A549 (cell line): ENCODE measurements around the gene BANK1. TPM values are rescaled to one million over a fixed set of nuclear protein-coding genes. Genes with fewer than 3 reads are reported as not detected.

Source experiments
- ATAC-seq, 2 experiments: fragments of 200-7000 bp in 1 of 2; fragments of >200 bp in 1 of 2; cut with Nextera tagmentation in 1 of 2; cut with Tn5 transposase in 1 of 2; 3 replicates each; pipeline versions ENCODE4 v1.8.0 to v1.9.1; 2018 to 2020; ENCODE audit warnings: mild to moderate bottlenecking in 1 of 2, moderate library complexity in 1 of 2
- CTCF ChIA-PET: fragments of 300-600 bp; sonication (Branson Sonifier 250); formaldehyde crosslinking; extraction: SDS; loops from one replicate; lab custom pipeline; 2021; ENCODE audit warnings: antibody characterized with exemption, inconsistent platforms; lab: Yijun Ruan, JAX
- POLR2A ChIA-PET: fragments of 350-600 bp; formaldehyde crosslinking; extraction: SDS; loops from one replicate; lab custom pipeline; 2021; ENCODE audit warnings: antibody characterized with exemption, inconsistent platforms; lab: Yijun Ruan, JAX
- DNase-seq, 2 experiments: peaks; one replicate each; pipeline versions ENCODE4 v3.0.0 to v3.0.0-alpha.2; 2011 to 2016; ENCODE audit warnings: low read depth in 1 of 2, low spot score in 1 of 2
- FAIRE-seq: peaks from 2 replicates; lab custom pipeline; 2011; peaks lifted over from hg19 to GRCh38; lab: Jason Lieb, UNC
- H3K27ac ChIP-seq, 2 experiments: fragments of >200 bp; sonication (Bioruptor Twin); formaldehyde crosslinking; 3 replicates each; pipeline ENCODE4 v1.5.1; 2016 to 2017
- H3K4me1 ChIP-seq: fragments of >200 bp; sonication (Bioruptor Twin); formaldehyde crosslinking; 3 replicates; pipeline ENCODE4 v1.6.1; 2016
- H3K4me2 ChIP-seq: fragments of >200 bp; sonication (Bioruptor Twin); formaldehyde crosslinking; 3 replicates; pipeline ENCODE4 v1.6.1; 2016
- H3K4me3 ChIP-seq: fragments of >200 bp; sonication (Bioruptor Twin); formaldehyde crosslinking; 3 replicates; pipeline ENCODE4 v1.5.1; 2016
- H3K9me3 ChIP-seq: fragments of >200 bp; sonication (Bioruptor Twin); formaldehyde crosslinking; 3 replicates; pipeline ENCODE4 v1.6.1; 2016
- BCL3 ChIP-seq: fragments of >200 bp; sonication (Bioruptor Twin); formaldehyde crosslinking; IDR thresholded peaks from 3 replicates; pipeline ENCODE4 v1.6.1; 2016
- BHLHE40 ChIP-seq: IDR thresholded peaks from 2 replicates; pipeline ENCODE4 v1.6.1; 2012; ENCODE audit warnings: low read depth, low read length, inconsistent platforms
- CBX8 ChIP-seq: fragments of 200-600 bp; sonication (generic); IDR thresholded peaks from 2 replicates; pipeline ENCODE4 v1.6.1; 2016
- CEBPB ChIP-seq, 2 experiments: fragments of >200 bp in 1 of 2; sonication (Bioruptor Twin) in 1 of 2; formaldehyde crosslinking in 1 of 2; IDR thresholded peaks; 2 replicates each; pipeline ENCODE4 v1.6.1; 2012 to 2016
- CHD2 ChIP-seq: fragments of 150-350 bp; IDR thresholded peaks from 2 replicates; pipeline ENCODE4 v1.6.1; 2014; ENCODE audit warnings: low read length; ENCODE audit not compliant: partially characterized antibody
- CHD4 ChIP-seq: fragments of 200-600 bp; sonication (generic); IDR thresholded peaks from 2 replicates; pipeline ENCODE4 v1.6.1; 2016; ENCODE audit warnings: antibody characterized with exemption, mild to moderate bottlenecking, borderline replicate concordance
- CTCF ChIP-seq: fragments of >200 bp; sonication (Bioruptor Twin); formaldehyde crosslinking; IDR thresholded peaks from 3 replicates; pipeline ENCODE4 v1.5.1; 2016
- E2F6 ChIP-seq: IDR thresholded peaks from 2 replicates; pipeline ENCODE4 v1.6.1; 2012; ENCODE audit warnings: low read depth, borderline replicate concordance
- EHF ChIP-seq: fragments of 250-450 bp; sonication (Bioruptor Pico); IDR thresholded peaks from 2 replicates; pipeline ENCODE4 v1.5.0; 2020; ENCODE audit warnings: mild to moderate bottlenecking
- FOSL2 ChIP-seq, 2 experiments: fragments of 450-650 bp in 1 of 2; fragments of >200 bp in 1 of 2; sonication (Bioruptor Twin) in 1 of 2; formaldehyde crosslinking; IDR thresholded peaks; 2 replicates each; pipeline versions ENCODE4 v1.5.0 to v1.6.1; 2016 to 2020; ENCODE audit warnings: mild to moderate bottlenecking in 1 of 2, moderate library complexity in 1 of 2
- HES2 ChIP-seq: fragments of >200 bp; sonication (Bioruptor Twin); formaldehyde crosslinking; IDR thresholded peaks from 2 replicates; pipeline ENCODE4 v1.6.1; 2016
- HEYL ChIP-seq: fragments of 250-450 bp; sonication (Bioruptor Pico); IDR thresholded peaks from 2 replicates; pipeline ENCODE4 v1.8.0; 2021; ENCODE audit warnings: mild to moderate bottlenecking, moderate library complexity
- HOXB13 ChIP-seq: fragments of 250-450 bp; sonication (Bioruptor Pico); IDR thresholded peaks from 2 replicates; pipeline ENCODE4 v1.5.0; 2020; ENCODE audit warnings: low read depth, mild to moderate bottlenecking, moderate library complexity
- HOXB5 ChIP-seq: fragments of 250-450 bp; sonication (Bioruptor Pico); IDR thresholded peaks from 2 replicates; pipeline ENCODE4 v1.5.0; 2020; ENCODE audit warnings: mild to moderate bottlenecking, moderate library complexity
- JUN ChIP-seq, 2 experiments: fragments of >200 bp; sonication (Bioruptor Twin); formaldehyde crosslinking; IDR thresholded peaks; 2 replicates in 1 of 2; 3 replicates in 1 of 2; pipeline ENCODE4 v1.6.1; 2016 to 2017
- KDM5A ChIP-seq: fragments of 200-600 bp; sonication (generic); IDR thresholded peaks from 2 replicates; pipeline ENCODE4 v1.6.1; 2016; ENCODE audit warnings: antibody characterized with exemption, mild to moderate bottlenecking
- MAX ChIP-seq: IDR thresholded peaks from 2 replicates; pipeline ENCODE4 v1.6.1; 2012
- MAZ ChIP-seq: fragments of 150-350 bp; IDR thresholded peaks from 2 replicates; pipeline ENCODE4 v1.6.1; 2014; ENCODE audit warnings: antibody characterized with exemption, low read depth, low read length, borderline replicate concordance
- PBX3 ChIP-seq: IDR thresholded peaks from 2 replicates; pipeline ENCODE4 v1.6.1; 2012
- PHF8 ChIP-seq: fragments of 200-600 bp; sonication (generic); IDR thresholded peaks from 2 replicates; pipeline ENCODE4 v1.6.1; 2016; ENCODE audit warnings: low read depth, mild to moderate bottlenecking, antibody characterized with exemption, moderate library complexity, borderline replicate concordance
- POLR2A ChIP-seq: IDR thresholded peaks from 2 replicates; pipeline ENCODE4 v1.6.1; 2012; ENCODE audit warnings: mild to moderate bottlenecking, low read length
- POLR2AphosphoS2 ChIP-seq: conservative IDR thresholded peaks from 2 replicates; pipeline ENCODE4 v1.6.1; 2012; ENCODE audit warnings: low read length, improper control_type of control experiment, inconsistent platforms
- RAD21 ChIP-seq, 2 experiments: fragments of >200 bp in 1 of 2; sonication (Bioruptor Twin) in 1 of 2; formaldehyde crosslinking in 1 of 2; IDR thresholded peaks in 1 of 2; conservative IDR thresholded peaks in 1 of 2; 2 replicates in 1 of 2; 3 replicates in 1 of 2; pipeline ENCODE4 v1.6.1; 2012 to 2018; ENCODE audit warnings: inconsistent platforms in 1 of 2
- RARB ChIP-seq: fragments of 250-450 bp; sonication (Bioruptor Pico); IDR thresholded peaks from 2 replicates; pipeline ENCODE4 v1.8.0; 2021; ENCODE audit warnings: mild to moderate bottlenecking, moderate library complexity
- RFX5 ChIP-seq: fragments of 450-650 bp; IDR thresholded peaks from 2 replicates; pipeline ENCODE4 v1.7.1; 2014; ENCODE audit warnings: antibody characterized with exemption, mild to moderate bottlenecking, moderate library complexity
- SMC3 ChIP-seq: fragments of >200 bp; sonication (Bioruptor Twin); formaldehyde crosslinking; IDR thresholded peaks from 3 replicates; pipeline ENCODE4 v1.6.1; 2018; ENCODE audit warnings: inconsistent platforms
- ZC3H11A ChIP-seq: fragments of 450-650 bp; IDR thresholded peaks from 2 replicates; pipeline ENCODE4 v1.6.1; 2014; ENCODE audit warnings: antibody characterized with exemption, mild to moderate bottlenecking
- ZSCAN20 ChIP-seq: fragments of 250-450 bp; sonication (Bioruptor Pico); IDR thresholded peaks from 2 replicates; pipeline ENCODE4 v1.8.0; 2022; ENCODE audit warnings: mild to moderate bottlenecking, moderate library complexity
- WGBS: methylation state at CpG from one replicate; pipeline ENCODE4 v1.1.6; 2017; ENCODE audit errors: missing lambda C conversion rate; 5-methylcytosine and 5-hydroxymethylcytosine counted together
- polyA minus RNA-seq: library from RNA; depleted of rRNA, polyadenylated mRNA; stranded (reverse); fragments of >200 nt; gene quantifications from 2 replicates; pipeline ENCODE4 v1.2.3, GENCODE V29; 2011; rRNA and poly(A)+ RNA removed
- polyA plus RNA-seq, 4 experiments: library from polyadenylated mRNA; depleted of rRNA in 3 of 4; stranded (reverse); fragments of >200 nt; fragmentation: RNase III in 1 of 4; extraction: RNeasy Plus Mini Kit Qiagen cat#74134 plus additional on column Dnase treatment in 1 of 4; gene quantifications; 2 replicates in 3 of 4; 3 replicates in 1 of 4; pipeline ENCODE4 v1.2.3, GENCODE V29; 2011 to 2017

The BANK1 gene
- polyA plus RNA-seq (2011; rRNA removed) (4.3 and 6.1 TPM in 2 replicates), polyA plus RNA-seq (2017; fragmentation: RNase III; extraction: RNeasy Plus Mini Kit Qiagen cat#74134 plus additional on column Dnase treatment) (2.2 to 2.8 TPM (median 2.5 TPM) in 3 replicates), polyA minus RNA-seq (1.4 and 1.5 TPM in 2 replicates)
- 1.7 TPM in 2 replicates for polyA plus RNA-seq (2012; cell fraction: cytosol; rRNA removed)
- polyA plus RNA-seq (2012; cell fraction: nucleus; rRNA removed): 0.71 and 1.3 TPM in 2 replicates

GRCh38 chr4:101790521-101791181, at the start of gene BANK1:
BANK1 (plus strand) TSS chr4:101790730; CDS start chr4:101790881, 151 bp downstream.
- Histone ChIP-seq H3K4me1 (peaks cover 23% of the 10 kb centered on the region), H3K27ac (peak within 1 kb of the TSS; percentile 86 to 96), H3K4me2 (peak within 1 kb of the TSS; percentile 79), H3K4me3 (peak within 1 kb of the TSS; percentile 46), H3K9me3 (no peaks in the 10 kb centered on the region)
- 2% methylated on average over 13 of the region's 44 CpGs for WGBS
- peak; percentile 41 to 61 for DNase-seq
- CTCF ChIA-PET: no interaction called here
- TF ChIP-seq SMC3 (peak; percentile 44; the same call in 2 of the 3 replicates), ZC3H11A (no peak), MAX (peak; percentile 68), PHF8 (peak; percentile 55; the same call in 1 of the 2 replicates), RAD21 (conservative IDR thresholded peaks at IDR 0.05 in 1 of 2, IDR thresholded peaks at IDR 0.05 in 1 of 2) (peak in 1 of 2 experiments; percentile 59; a peak in 4 of 5 replicates), HOXB5 (no peak), POLR2A (peak; percentile 30; the same call in 1 of the 2 replicates), FOSL2 (IDR thresholded peaks at IDR 0.05) (no peak), FOSL2 (CRISPR knock-in tag; IDR thresholded peaks at IDR 0.05) (no peak), CEBPB (IDR thresholded peaks at IDR 0.05) (no peak), HOXB13 (CRISPR knock-in tag) (no peak), CHD4 (no peak), BCL3 (0 out of 3 replicates have a peak, but pooled peaks have one; percentile 39), EHF (CRISPR knock-in tag) (no peak), RARB (no peak), CBX8 (no peak), E2F6 (peak; percentile 46; the same call in 1 of the 2 replicates), JUN (IDR thresholded peaks at IDR 0.05) (peak in 1 of 2 experiments; percentile 43; a peak in 1 of 5 replicates), CTCF (peak; percentile 30; the same call in 2 of the 3 replicates), HEYL (CRISPR knock-in tag) (no peak)
- POLR2A ChIA-PET: interaction anchor here (0.6 kb wide), 1 partner anchor 338 kb away, joined by 3 read pairs; no protein-coding TSS in a partner anchor
- peak; percentile 94 to 97 for ATAC-seq
- no peak for FAIRE-seq

- no peak for FAIRE-seq
- TF ChIP-seq MAZ (no peak), PBX3 (no peak), RFX5 (no peak), ZC3H11A (no peak), POLR2AphosphoS2 (no peak), SMC3 (no peak), KDM5A (no peak), ZSCAN20 (CRISPR knock-in tag) (no peak), HES2 (peak; percentile 17; the same call in 1 of the 2 replicates), BHLHE40 (no peak), CHD2 (no peak), HOXB13 (CRISPR knock-in tag) (no peak), CBX8 (no peak), HOXB5 (no peak)
Observed at GRCh38 chr4:101753721-101754120, 36.8 kb upstream of the BANK1 start.

More at GRCh38 chr4:101753721-101754120, 36.8 kb upstream of the BANK1 start:
- Histone ChIP-seq H3K27ac (no peak overlapping the region), H3K9me3 (no peaks in the 10 kb centered on the region), H3K4me1 (no peaks in the 10 kb centered on the region), H3K4me3 (no peak overlapping the region), H3K4me2 (no peak overlapping the region)
- ATAC-seq (no peak), DNase-seq (peak in 1 of 2 experiments; percentile 5)
- WGBS: 48% methylated on average over 2 of the region's 2 CpGs
- CTCF ChIA-PET: no interaction called here
- POLR2A ChIA-PET: no interaction called here
